GM23338 (cell line): Measurements from ENCODE around the gene MFSD11. TPM values are rescaled to one million over a fixed set of nuclear protein-coding genes. Genes with fewer than 3 reads are reported as not detected.
"Not testable (repeated sequence)": the region's sequence is repeated elsewhere in the genome, so short reads cannot be mapped to it uniquely, and the experiment has no call there.

ENCODE experiments used
- ATAC-seq: fragments of 200-7000 bp; cut with Tn5 transposase; 3 replicates; pipeline ENCODE4 v1.9.1; 2020
- DNase-seq: peaks from one replicate; pipeline ENCODE4 v3.0.0-alpha.2; 2015; ENCODE audit warnings: low spot score
- H2AFZ ChIP-seq: fragments of 200-600 bp; sonication (generic); 2 replicates; pipeline ENCODE4 v1.8.0; 2016; ENCODE audit warnings: antibody characterized with exemption, mild to moderate bottlenecking, moderate library complexity
- H3F3A ChIP-seq: fragments of 200-600 bp; sonication (generic); replicated peaks from 2 replicates; pipeline ENCODE4 v1.8.0; 2017; ENCODE audit warnings: antibody characterized with exemption, mixed run types, low read depth
- H3K27ac ChIP-seq: fragments of 200-600 bp; sonication (generic); 2 replicates; pipeline ENCODE4 v1.6.1; 2016; ENCODE audit warnings: low read depth
- H3K27me3 ChIP-seq: fragments of 200-600 bp; sonication (generic); 2 replicates; pipeline ENCODE4 v1.8.0; 2016; ENCODE audit warnings: mild to moderate bottlenecking, mixed run types, moderate library complexity; ENCODE audit not compliant: insufficient read depth
- H3K36me3 ChIP-seq: fragments of 200-600 bp; sonication (generic); 2 replicates; pipeline ENCODE4 v1.8.0; 2016; ENCODE audit warnings: mild to moderate bottlenecking; ENCODE audit not compliant: insufficient read depth
- H3K4me1 ChIP-seq: fragments of 200-600 bp; sonication (generic); 2 replicates; pipeline ENCODE4 v1.8.0; 2016; ENCODE audit warnings: mild to moderate bottlenecking, moderate library complexity; ENCODE audit not compliant: insufficient read depth
- H3K4me2 ChIP-seq: fragments of 200-600 bp; sonication (generic); 2 replicates; pipeline ENCODE4 v1.7.1; 2017; ENCODE audit warnings: mixed run types
- H3K4me3 ChIP-seq: fragments of 200-600 bp; sonication (generic); 2 replicates; pipeline ENCODE4 v1.6.1; 2016; ENCODE audit warnings: mixed run types
- H3K79me2 ChIP-seq: fragments of 200-600 bp; sonication (generic); replicated peaks from 2 replicates; pipeline ENCODE4 v1.8.0; 2017; ENCODE audit warnings: mild to moderate bottlenecking; ENCODE audit not compliant: insufficient read depth
- H3K9me2 ChIP-seq: fragments of 200-600 bp; sonication (generic); 2 replicates; pipeline ENCODE4 v1.8.0; 2017; ENCODE audit not compliant: insufficient read depth
- H4K20me1 ChIP-seq: fragments of 200-600 bp; sonication (generic); replicated peaks from 2 replicates; pipeline ENCODE4 v1.8.0; 2017; ENCODE audit warnings: mild to moderate bottlenecking; ENCODE audit not compliant: insufficient read depth
- H3K27ac Mint-ChIP-seq: 2 replicates; pipeline ENCODE4 v1.8.0; 2020; ENCODE audit warnings: inconsistent platforms, mild to moderate bottlenecking, moderate library complexity, mixed read lengths
- H3K27me3 Mint-ChIP-seq: 3 replicates; pipeline ENCODE4 v1.8.0; 2022; ENCODE audit warnings: low read depth, mild to moderate bottlenecking, moderate library complexity, mixed read lengths, inconsistent platforms; ENCODE audit not compliant: insufficient read depth, poor library complexity
- H3K36me3 Mint-ChIP-seq: 3 replicates; pipeline ENCODE4 v1.8.0; 2021; ENCODE audit warnings: low read depth, mild to moderate bottlenecking, inconsistent platforms, moderate library complexity, mixed read lengths
- H3K4me1 Mint-ChIP-seq: 3 replicates; pipeline ENCODE4 v1.8.0; 2020; ENCODE audit warnings: mild to moderate bottlenecking, inconsistent platforms, mixed read lengths
- H3K4me3 Mint-ChIP-seq: 3 replicates; pipeline ENCODE4 v1.8.0; 2021; ENCODE audit warnings: moderate library complexity, mild to moderate bottlenecking, inconsistent platforms, mixed read lengths
- H3K9me3 Mint-ChIP-seq: 3 replicates; pipeline ENCODE4 v1.8.0; 2020; ENCODE audit warnings: moderate library complexity, mild to moderate bottlenecking, inconsistent platforms, mixed read lengths
- EZH2 ChIP-seq: fragments of 200-600 bp; sonication (generic); IDR thresholded peaks from one replicate; pipeline ENCODE4 v1.8.0; 2017; ENCODE audit warnings: antibody characterized with exemption, mild to moderate bottlenecking, low read depth; ENCODE audit not compliant: unreplicated experiment
- EZH2phosphoT487 ChIP-seq: fragments of 200-600 bp; sonication (generic); IDR thresholded peaks from one replicate; pipeline ENCODE4 v1.8.1; 2018; ENCODE audit warnings: antibody characterized with exemption; ENCODE audit not compliant: unreplicated experiment
- JUNB ChIP-seq: IDR thresholded peaks from one replicate; pipeline ENCODE4 v1.6.1; 2016; ENCODE audit warnings: antibody characterized with exemption; ENCODE audit not compliant: unreplicated experiment
- ZNF114 ChIP-seq: fragments of 250-450 bp; sonication (Bioruptor Pico); IDR thresholded peaks from 2 replicates; pipeline ENCODE4 v1.5.0; 2020; ENCODE audit warnings: mild to moderate bottlenecking, moderate library complexity
- ZNF462 ChIP-seq: fragments of 250-450 bp; sonication (Bioruptor Pico); IDR thresholded peaks from 2 replicates; pipeline ENCODE4 v1.5.0; 2020; ENCODE audit warnings: mild to moderate bottlenecking, moderate library complexity
- polyA plus RNA-seq: library from polyadenylated mRNA; unstranded; fragments of >200 nt; fragmentation: Nextera tagmentation; extraction: Ambion mirVana; gene quantifications from 2 replicates; pipeline ENCODE4 v1.2.1, GENCODE V29; 2016
- total RNA-seq: library from RNA; depleted of rRNA; stranded (reverse); fragments of >200 nt; shearing (Covaris generic); gene quantifications from 2 replicates; pipeline ENCODE4 v1.2.3, GENCODE V29; 2014

MFSD11 gene
- total and polyA plus RNA-seq, 2 experiments from 2014 or later = 10.2 to 35.3 TPM

GRCh38 chr17:76801706-76802105 is 63.8 kb downstream of the MFSD11 start (continued):
- TF ChIP-seq EZH2 = no peak
- TF ChIP-seq EZH2phosphoT487 = no peak
- TF ChIP-seq ZNF462 = no peak
- TF ChIP-seq JUNB = no peak
- TF ChIP-seq ZNF114 (CRISPR knock-in tag) = no peak

- Mint-ChIP-seq H3K9me3 (peaks cover 5% of the 10 kb centered on the region; the same call in 2 of the 3 replicates), H3K36me3 (no peaks in the 10 kb centered on the region), H3K4me3 (no peak overlapping the region), H3K27ac (no peak overlapping the region), H3K4me1 (peaks cover 5% of the 10 kb centered on the region; the same call in 2 of the 3 replicates), H3K27me3 (peaks cover 8% of the 10 kb centered on the region)
- H3K79me2 ChIP-seq = no peaks in the 10 kb centered on the region
- H3K4me3 ChIP-seq = no peak overlapping the region
- no peaks in the 10 kb centered on the region for H3K36me3 ChIP-seq
- no peaks in the 10 kb centered on the region for H3K27me3 ChIP-seq
- no peaks in the 10 kb centered on the region for H3K4me1 ChIP-seq
- no peaks in the 10 kb centered on the region for H3F3A ChIP-seq
- no peak for TF ChIP-seq JUNB
- H4K20me1 ChIP-seq = no peaks in the 10 kb centered on the region
- no peak overlapping the region for H3K27ac ChIP-seq
- no peak overlapping the region for H3K4me2 ChIP-seq
- DNase-seq (no peak), ATAC-seq (no peak)
- no peaks in the 10 kb centered on the region for H3K9me2 ChIP-seq
- no peak overlapping the region for H2AFZ ChIP-seq
Measured at GRCh38 chr17:76805319-76805718, 67.4 kb downstream of the MFSD11 start.

GRCh38 chr17:76806151-76806550 is 68.2 kb downstream of the MFSD11 start:
- H3K4me1 Mint-ChIP-seq, H3K4me3 Mint-ChIP-seq, H2AFZ ChIP-seq, DNase-seq, H3K36me3 ChIP-seq, H3K36me3 Mint-ChIP-seq, H3K4me1 ChIP-seq, H3K79me2 ChIP-seq, H3K4me2 ChIP-seq, H3K9me2 ChIP-seq, H3K27me3 Mint-ChIP-seq, H4K20me1 ChIP-seq, H3K27me3 ChIP-seq, H3K4me3 ChIP-seq, H3K9me3 Mint-ChIP-seq, ATAC-seq, H3F3A ChIP-seq, H3K27ac Mint-ChIP-seq, H3K27ac ChIP-seq: not testable (repeated sequence)

- not testable (repeated sequence) for H3K79me2 ChIP-seq, H3K9me2 ChIP-seq, H3F3A ChIP-seq, H3K27me3 ChIP-seq, H3K27ac Mint-ChIP-seq, H3K36me3 ChIP-seq, DNase-seq, H2AFZ ChIP-seq, H3K4me1 Mint-ChIP-seq, H3K27ac ChIP-seq, H3K4me1 ChIP-seq, H3K9me3 Mint-ChIP-seq, H4K20me1 ChIP-seq, H3K4me2 ChIP-seq, H3K27me3 Mint-ChIP-seq, H3K36me3 Mint-ChIP-seq, H3K4me3 ChIP-seq, H3K4me3 Mint-ChIP-seq, ATAC-seq
Measured at GRCh38 chr17:76806767-76807166, 68.8 kb downstream of the MFSD11 start.
